HG03066 (cell line): ENCODE data around the gene RNASE2.
"Not testable (repeated sequence)": the region's sequence is repeated elsewhere in the genome, so short reads cannot be mapped to it uniquely, and the experiment has no call there.

Experiments
- ATAC-seq: cut with Tn5 transposase; IDR thresholded peaks from one replicate; pipeline ENCODE4 v1.9.1; 2021; ENCODE audit warnings: low read depth; ENCODE audit not compliant: unreplicated experiment

The RNASE2 gene

GRCh38 chr14:20980906-20981305 is 25.6 kb downstream of the RNASE2 start:
- ATAC-seq, result no peak

GRCh38 chr14:20982646-20983369 is 27.5 kb downstream of the RNASE2 start:
- ATAC-seq, result no peak

- not testable (repeated sequence) for ATAC-seq
These were observed 30.4 kb downstream of the RNASE2 start for GRCh38 chr14:20985650-20986049.

- ATAC-seq, result no peak
These were observed 31.5 kb downstream of the RNASE2 start for GRCh38 chr14:20986811-20987210.

GRCh38 chr14:20988717-20989470 is 33.6 kb downstream of the RNASE2 start:
- no peak for ATAC-seq

- no peak for ATAC-seq
These were observed 34.1 kb downstream of the RNASE2 start for GRCh38 chr14:20989471-20989786.

- ATAC-seq, result peak; percentile 94
These were observed 34.7 kb downstream of the RNASE2 start, which contains the start of gene METTL17 for GRCh38 chr14:20989787-20990600. Gene METTL17, plus strand, starts transcription at chr14:20989980. Its CDS starts 23 bp downstream, at chr14:20990003.

GRCh38 chr14:20996521-20996920 is 41.2 kb downstream of the RNASE2 start:
- ATAC-seq, result no peak

GRCh38 chr14:20997115-20997514 is 41.8 kb downstream of the RNASE2 start:
- no peak for ATAC-seq

- ATAC-seq, result no peak
These were observed 42.3 kb downstream of the RNASE2 start for GRCh38 chr14:20997564-20997963.

GRCh38 chr14:20998139-20998538 is 42.9 kb downstream of the RNASE2 start:
- ATAC-seq, result no peak

GRCh38 chr14:20998674-20999366 is 43.5 kb downstream of the RNASE2 start, which contains the start of gene SLC39A2:
Gene SLC39A2, plus strand, starts transcription at chr14:20999293. Its CDS starts 154 bp downstream, at chr14:20999447.
- ATAC-seq, result no peak

GRCh38 chr14:20999591-20999990 is 44.3 kb downstream of the RNASE2 start:
- ATAC-seq, result no peak

- ATAC-seq, result no peak
These were observed 45.9 kb downstream of the RNASE2 start for GRCh38 chr14:21001218-21001617.

- ATAC-seq, result no peak
These were observed 48.6 kb downstream of the RNASE2 start for GRCh38 chr14:21003788-21004346.
